H1 (cell line): ENCODE data around the gene NUDT3. TPM values are rescaled to one million over a fixed set of nuclear protein-coding genes. Genes with fewer than 3 reads are reported as not detected.

Source experiments
- CTCF ChIA-PET: fragments of 300-600 bp; sonication (Branson Sonifier 250); formaldehyde crosslinking; loops from one replicate; lab custom pipeline; 2021; ENCODE audit not compliant: partially characterized antibody; lab: Charles Lee
- POLR2A ChIA-PET: fragments of 300-600 bp; sonication (Branson Sonifier 250); formaldehyde crosslinking; loops from one replicate; lab custom pipeline; 2021; ENCODE audit warnings: inconsistent platforms; ENCODE audit not compliant: partially characterized antibody; lab: Charles Lee
- DNase-seq, 2 experiments: peaks; one replicate each; pipeline versions ENCODE4 v3.0.0 to v3.0.0-alpha.2; 2010 to 2022; ENCODE audit warnings: low spot score in 2 of 2, low read depth in 1 of 2, mixed read lengths in 1 of 2
- FAIRE-seq: peaks from 2 replicates; lab custom pipeline; 2011; peaks lifted over from hg19 to GRCh38; lab: Jason Lieb, UNC
- H2AFZ ChIP-seq: 2 replicates; pipeline ENCODE4 v1.8.1; 2012; ENCODE audit warnings: low read length, inconsistent platforms
- H2AK5ac ChIP-seq: 2 replicates; pipeline ENCODE4 v1.6.1; 2013; ENCODE audit warnings: low read depth, low read length
- H2BK120ac ChIP-seq: replicated peaks from 2 replicates; pipeline ENCODE3; 2013; ENCODE audit warnings: low read depth, low read length, inconsistent platforms
- H2BK12ac ChIP-seq: 2 replicates; pipeline ENCODE4 v1.6.1; 2013; ENCODE audit warnings: low read depth, low read length
- H2BK15ac ChIP-seq: 2 replicates; pipeline ENCODE4 v1.6.1; 2013; ENCODE audit warnings: low read length
- H2BK20ac ChIP-seq: 2 replicates; pipeline ENCODE4 v1.6.1; 2013; ENCODE audit warnings: low read length
- H2BK5ac ChIP-seq: 2 replicates; pipeline ENCODE4 v1.6.1; 2013; ENCODE audit warnings: low read depth, low read length
- H3K14ac ChIP-seq: 2 replicates; pipeline ENCODE4 v1.6.1; 2013; ENCODE audit warnings: inconsistent platforms; ENCODE audit not compliant: insufficient read length
- H3K18ac ChIP-seq: 2 replicates; pipeline ENCODE4 v1.6.1; 2013; ENCODE audit warnings: low read length; ENCODE audit errors: extremely low read depth
- H3K23ac ChIP-seq: 2 replicates; pipeline ENCODE4 v1.6.1; 2013; ENCODE audit warnings: inconsistent platforms; ENCODE audit not compliant: insufficient read length
- H3K23me2 ChIP-seq: 2 replicates; pipeline ENCODE4 v1.6.1; 2013; ENCODE audit warnings: low read depth, low read length
- H3K27ac ChIP-seq: 2 replicates; pipeline ENCODE4 v1.6.1; 2011; ENCODE audit warnings: low read depth, low read length, inconsistent platforms
- H3K27me3 ChIP-seq, 4 experiments: replicated peaks in 1 of 4; 1 replicate in 1 of 4; 2 replicates in 3 of 4; pipeline versions ENCODE4 v1.6.1 to v1.8.1; 2011 to 2013; ENCODE audit warnings: low read length in 3 of 4, mild to moderate bottlenecking in 3 of 4, inconsistent platforms in 2 of 4, mixed read lengths in 2 of 4, moderate library complexity in 1 of 4; ENCODE audit not compliant: control insufficient read depth in 3 of 4, insufficient read depth in 3 of 4; ENCODE audit errors: extremely low read depth in 1 of 4
- H3K36me3 ChIP-seq, 4 experiments: 2 replicates each; pipeline versions ENCODE4 v1.6.1 to v1.8.1; 2011 to 2013; ENCODE audit warnings: mild to moderate bottlenecking in 4 of 4, low read length in 3 of 4, moderate library complexity in 2 of 4, control low read depth in 1 of 4, inconsistent platforms in 1 of 4; ENCODE audit not compliant: insufficient read depth in 4 of 4, control insufficient read depth in 2 of 4
- H3K4ac ChIP-seq: replicated peaks from 2 replicates; pipeline ENCODE3; 2013; ENCODE audit warnings: low read length, low read depth, mixed read lengths, inconsistent platforms; ENCODE audit not compliant: insufficient read length
- H3K4me1 ChIP-seq, 4 experiments: replicated peaks in 1 of 4; 1 replicate in 1 of 4; 2 replicates in 3 of 4; pipeline versions ENCODE4 v1.6.1 to v1.8.1; 2011 to 2013; ENCODE audit warnings: low read length in 3 of 4, inconsistent platforms in 2 of 4, mixed read lengths in 1 of 4; ENCODE audit not compliant: insufficient read depth in 4 of 4, control insufficient read depth in 3 of 4
- H3K4me2 ChIP-seq, 2 experiments: 2 replicates each; pipeline versions ENCODE4 v1.6.1 to v1.8.1; 2011 to 2013; ENCODE audit warnings: low read depth in 2 of 2, low read length in 2 of 2, control low read depth in 1 of 2, inconsistent platforms in 1 of 2, mild to moderate bottlenecking in 1 of 2; ENCODE audit not compliant: insufficient read depth in 1 of 2
- H3K4me3 ChIP-seq, 4 experiments: fragments of 200-600, 300-600 bp in 1 of 4; sonication (generic), shearing (Covaris generic), sonication (Bioruptor Twin) in 1 of 4; 2 replicates each; pipeline versions ENCODE4 v1.5.1 to v1.8.1; 2011 to 2016; ENCODE audit warnings: low read length in 4 of 4, low read depth in 3 of 4, control low read depth in 2 of 4, inconsistent platforms in 2 of 4, mild to moderate bottlenecking in 2 of 4, mixed read lengths in 1 of 4, moderate library complexity in 1 of 4; ENCODE audit not compliant: insufficient read depth in 2 of 4; ENCODE audit errors: extremely low read depth in 1 of 4
- H3K56ac ChIP-seq: replicated peaks from 2 replicates; pipeline ENCODE3; 2013; ENCODE audit warnings: low read depth, mild to moderate bottlenecking, mixed read lengths, low read length, inconsistent platforms; ENCODE audit not compliant: insufficient read length
- H3K79me1 ChIP-seq: 2 replicates; pipeline ENCODE4 v1.6.1; 2013; ENCODE audit warnings: low read depth, low read length, control low read depth
- H3K79me2 ChIP-seq, 2 experiments: 2 replicates each; pipeline versions ENCODE4 v1.6.1 to v1.8.1; 2012 to 2013; ENCODE audit warnings: low read length in 2 of 2, mild to moderate bottlenecking in 2 of 2, inconsistent platforms in 1 of 2; ENCODE audit not compliant: insufficient read depth in 2 of 2, control insufficient read depth in 1 of 2
- H3K9ac ChIP-seq, 4 experiments: replicated peaks in 1 of 4; 1 replicate in 1 of 4; 2 replicates in 3 of 4; pipeline versions ENCODE4 v1.6.1 to v1.8.1; 2011 to 2013; ENCODE audit warnings: low read depth in 3 of 4, low read length in 3 of 4, control low read depth in 2 of 4, mild to moderate bottlenecking in 2 of 4, moderate library complexity in 2 of 4, inconsistent platforms in 1 of 4; ENCODE audit errors: extremely low read depth in 1 of 4
- H3K9me3 ChIP-seq, 2 experiments: 2 replicates each; pipeline versions ENCODE4 v1.6.1 to v1.8.1; 2012 to 2013; ENCODE audit warnings: mild to moderate bottlenecking in 2 of 2, moderate library complexity in 2 of 2, control low read depth in 1 of 2, inconsistent platforms in 1 of 2, low read depth in 1 of 2, low read length in 1 of 2, mixed read lengths in 1 of 2; ENCODE audit not compliant: insufficient read depth in 2 of 2
- H4K20me1 ChIP-seq, 2 experiments: replicated peaks in 1 of 2; 2 replicates each; pipeline versions ENCODE3 to v1.8.1; 2011 to 2013; ENCODE audit warnings: inconsistent platforms in 2 of 2, low read length in 2 of 2, mild to moderate bottlenecking in 1 of 2; ENCODE audit not compliant: insufficient read depth in 2 of 2, control insufficient read depth in 1 of 2
- H4K5ac ChIP-seq: 2 replicates; pipeline ENCODE4 v1.6.1; 2013; ENCODE audit warnings: low read length, low read depth, mixed read lengths, inconsistent platforms; ENCODE audit not compliant: insufficient read length
- H4K8ac ChIP-seq: 2 replicates; pipeline ENCODE4 v1.8.0; 2013; ENCODE audit warnings: mild to moderate bottlenecking, moderate library complexity, low read length, inconsistent platforms; ENCODE audit not compliant: insufficient read depth; ENCODE audit errors: extremely low read depth
- H4K91ac ChIP-seq: replicated peaks from 2 replicates; pipeline ENCODE3; 2013; ENCODE audit warnings: low read length, mixed read lengths, inconsistent platforms; ENCODE audit not compliant: insufficient read length
- EGR1 ChIP-seq: IDR thresholded peaks from 2 replicates; pipeline ENCODE4 v1.6.1; 2011; ENCODE audit warnings: low read depth, low read length, borderline replicate concordance
- EZH2 ChIP-seq: fragments of 200-600 bp; sonication (generic); IDR thresholded peaks from 2 replicates; pipeline ENCODE4 v1.7.1; 2012; ENCODE audit warnings: low read depth, mild to moderate bottlenecking, moderate library complexity, low read length, inconsistent platforms; ENCODE audit not compliant: severe bottlenecking
- GTF2F1 ChIP-seq: IDR thresholded peaks from 2 replicates; pipeline ENCODE4 v1.6.1; 2012; ENCODE audit warnings: low read depth, low read length, improper control_type of control experiment, borderline replicate concordance
- KDM1A ChIP-seq: fragments of 200-600, 300-600 bp; sonication (generic); IDR thresholded peaks from 2 replicates; pipeline ENCODE4 v1.7.1; 2016; ENCODE audit warnings: mild to moderate bottlenecking, low read length, borderline replicate concordance
- NANOG ChIP-seq: IDR thresholded peaks from 2 replicates; pipeline ENCODE4 v1.6.1; 2011; ENCODE audit warnings: low read length, low read depth, mild to moderate bottlenecking, inconsistent platforms; ENCODE audit not compliant: insufficient read depth, poor library complexity, severe bottlenecking
- SIN3A ChIP-seq, 2 experiments: IDR thresholded peaks in 1 of 2; conservative IDR thresholded peaks in 1 of 2; 2 replicates each; pipeline ENCODE4 v1.6.1; 2011 to 2012; ENCODE audit warnings: low read length in 2 of 2, improper control_type of control experiment in 1 of 2, low read depth in 1 of 2, mild to moderate bottlenecking in 1 of 2
- SP4 ChIP-seq: IDR thresholded peaks from 2 replicates; pipeline ENCODE4 v1.6.1; 2012; ENCODE audit warnings: low read length, inconsistent platforms
- TEAD4 ChIP-seq: IDR thresholded peaks from 2 replicates; pipeline ENCODE4 v1.6.1; 2012; ENCODE audit warnings: low read depth, low read length, inconsistent platforms, mixed read lengths
- WGBS, 2 experiments: shearing (Covaris generic) in 1 of 2; methylation state at CpG; one replicate each; pipeline versions ENCODE4 v1.1.6 to v1.1.7; 2013 to 2015; ENCODE audit warnings: low lambda C conversion rate in 2 of 2, mixed read lengths in 2 of 2, inconsistent platforms in 1 of 2, low coverage in 1 of 2, missing lambda C conversion rate in 1 of 2; ENCODE audit not compliant: insufficient replicate concordance in 2 of 2, insufficient coverage in 1 of 2, insufficient read length in 1 of 2; ENCODE audit errors: extremely low coverage in 1 of 2, missing lambda C conversion rate in 1 of 2; 5-methylcytosine and 5-hydroxymethylcytosine counted together
- polyA plus RNA-seq, 7 experiments: library from polyadenylated mRNA; depleted of rRNA in 3 of 7; stranded (reverse) in 5 of 7; unstranded in 2 of 7; fragments of >200 nt in 5 of 7; fragments of 200-250 nt in 2 of 7; gene quantifications; 1 replicate in 5 of 7; 2 replicates in 1 of 7; 4 replicates in 1 of 7; pipeline versions ENCODE4 v1.2.1 to v1.2.3, GENCODE V29; 2011 to 2013; ENCODE audit warnings: missing spikeins in 2 of 7, mixed read lengths in 2 of 7
- total RNA-seq: library from RNA; stranded (reverse); fragmentation: NEBNext Ultra II Directional; extraction: Animal tissue kit (Norgen Biotek cat#: 25700); gene quantifications from 2 replicates; pipeline ENCODE4 v1.2.1, GENCODE V29; 2021
- TF ChIP-seq, protein P1 (sequence below): IDR thresholded peaks from 2 replicates; pipeline ENCODE4 v1.6.1; 2012; ENCODE audit warnings: inconsistent platforms
- TF ChIP-seq, protein P2 (sequence below): IDR thresholded peaks from 2 replicates; pipeline ENCODE4 v1.6.1; 2012; ENCODE audit warnings: low read length, inconsistent platforms

Gene NUDT3
- total and polyA plus RNA-seq, 2 of the 8 experiments (the other 6 are each of a cell fraction or from before 2014, with no cell fraction given), result 14.1 to 36.9 TPM

GRCh38 chr6:34393966-34394305 is 1.5 kb upstream of the NUDT3 start:
- H3K23me2 ChIP-seq, result peaks cover 5% of the 10 kb centered on the region; the same call in 1 of the 2 replicates
- H2BK20ac ChIP-seq, result no peak overlapping the region
- POLR2A ChIA-PET, result interaction anchor here (0.7 to 9.4 kb wide), 2 partner anchors 25 to 367 kb away, joined by 3 to 108 read pairs; no protein-coding TSS in a partner anchor
- no peak overlapping the region for H3K4me3 ChIP-seq
- H3K36me3 ChIP-seq, result no peaks in the 10 kb centered on the region
- no peak overlapping the region for H3K23ac ChIP-seq
- no peak overlapping the region for H3K56ac ChIP-seq
- no peak overlapping the region for H3K14ac ChIP-seq
- WGBS, 2 experiments, result 80% methylated on average over 3 of the region's 3 CpGs; no CpG with 5 or more reads in 1 of the 2 experiments
- H2BK12ac ChIP-seq, result no peak overlapping the region; the same call in 1 of the 2 replicates
- H3K27me3 ChIP-seq, result no peaks in the 10 kb centered on the region
- H3K4me1 ChIP-seq, result peaks cover 0 to 4% (median 0%) of the 10 kb centered on the region in 4 experiments; a peak in 2 of 7 replicates
- H4K8ac ChIP-seq, result no peak overlapping the region; the same call in 1 of the 2 replicates
- H4K20me1 ChIP-seq, result peaks cover 0 to 2% of the 10 kb centered on the region in 2 experiments
- CTCF ChIA-PET, result interaction anchor here (1.1 to 1.6 kb wide), 3 partner anchors 32 to 198 kb away, joined by 3 to 4 read pairs (median 3); partner anchors contain the start of gene RPS10
- peaks cover 4 to 7% of the 10 kb centered on the region in 2 experiments; a peak in 1 of 4 replicates for H3K9me3 ChIP-seq
- no peak overlapping the region for H4K91ac ChIP-seq
- H3K79me2 ChIP-seq, result peaks cover 4 to 27% of the 10 kb centered on the region in 2 experiments
- DNase-seq, result no peak
- H2BK15ac ChIP-seq, result no peak overlapping the region
- no peak overlapping the region for H3K9ac ChIP-seq
- H2BK5ac ChIP-seq, result no peak overlapping the region
- no peak overlapping the region for H4K5ac ChIP-seq
- no peak overlapping the region for H3K27ac ChIP-seq
- 0 out of 2 replicates have a peak, but pooled peaks cover 3% of the 10 kb centered on the region for H3K79me1 ChIP-seq
- no peak overlapping the region; the same call in 1 of the 2 replicates for H3K18ac ChIP-seq
- no peak overlapping the region for H2BK120ac ChIP-seq
- no peak overlapping the region for H3K4me2 ChIP-seq
- no peak overlapping the region for H3K4ac ChIP-seq
- H2AFZ ChIP-seq, result no peak overlapping the region
- FAIRE-seq, result no peak
- H2AK5ac ChIP-seq, result no peak overlapping the region
- TF ChIP-seq TEAD4, result no peak
- TF ChIP-seq EGR1, result no peak
- TF ChIP-seq, protein P1, sequence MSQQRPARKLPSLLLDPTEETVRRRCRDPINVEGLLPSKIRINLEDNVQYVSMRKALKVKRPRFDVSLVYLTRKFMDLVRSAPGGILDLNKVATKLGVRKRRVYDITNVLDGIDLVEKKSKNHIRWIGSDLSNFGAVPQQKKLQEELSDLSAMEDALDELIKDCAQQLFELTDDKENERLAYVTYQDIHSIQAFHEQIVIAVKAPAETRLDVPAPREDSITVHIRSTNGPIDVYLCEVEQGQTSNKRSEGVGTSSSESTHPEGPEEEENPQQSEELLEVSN, result no peak
- TF ChIP-seq SP4, result no peak
- TF ChIP-seq SIN3A (conservative IDR thresholded peaks at IDR 0.05 in 1 of 2, IDR thresholded peaks at IDR 0.05 in 1 of 2; ENCODE audit: low read depth in 1 of 2, low read length in 2 of 2), result no peak
- no peak for TF ChIP-seq KDM1A
- TF ChIP-seq EZH2, result no peak
- no peak for TF ChIP-seq GTF2F1
- no peak for TF ChIP-seq NANOG
- TF ChIP-seq, protein P2, sequence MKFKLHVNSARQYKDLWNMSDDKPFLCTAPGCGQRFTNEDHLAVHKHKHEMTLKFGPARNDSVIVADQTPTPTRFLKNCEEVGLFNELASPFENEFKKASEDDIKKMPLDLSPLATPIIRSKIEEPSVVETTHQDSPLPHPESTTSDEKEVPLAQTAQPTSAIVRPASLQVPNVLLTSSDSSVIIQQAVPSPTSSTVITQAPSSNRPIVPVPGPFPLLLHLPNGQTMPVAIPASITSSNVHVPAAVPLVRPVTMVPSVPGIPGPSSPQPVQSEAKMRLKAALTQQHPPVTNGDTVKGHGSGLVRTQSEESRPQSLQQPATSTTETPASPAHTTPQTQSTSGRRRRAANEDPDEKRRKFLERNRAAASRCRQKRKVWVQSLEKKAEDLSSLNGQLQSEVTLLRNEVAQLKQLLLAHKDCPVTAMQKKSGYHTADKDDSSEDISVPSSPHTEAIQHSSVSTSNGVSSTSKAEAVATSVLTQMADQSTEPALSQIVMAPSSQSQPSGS, result no peak
